ENCODE results near the gene NXF1. TPM values are rescaled to one million over a fixed set of nuclear protein-coding genes. Genes with fewer than 3 reads are reported as not detected.
"Not testable (repeated sequence)": the region's sequence is repeated elsewhere in the genome, so short reads cannot be mapped to it uniquely, and the experiment has no call there.

NXF1 gene
- total and polyA plus RNA-seq, 2 donors (not counting 1 experiment from before 2014, with no cell fraction given), result 17.2 to 27.8 TPM

DNA sequence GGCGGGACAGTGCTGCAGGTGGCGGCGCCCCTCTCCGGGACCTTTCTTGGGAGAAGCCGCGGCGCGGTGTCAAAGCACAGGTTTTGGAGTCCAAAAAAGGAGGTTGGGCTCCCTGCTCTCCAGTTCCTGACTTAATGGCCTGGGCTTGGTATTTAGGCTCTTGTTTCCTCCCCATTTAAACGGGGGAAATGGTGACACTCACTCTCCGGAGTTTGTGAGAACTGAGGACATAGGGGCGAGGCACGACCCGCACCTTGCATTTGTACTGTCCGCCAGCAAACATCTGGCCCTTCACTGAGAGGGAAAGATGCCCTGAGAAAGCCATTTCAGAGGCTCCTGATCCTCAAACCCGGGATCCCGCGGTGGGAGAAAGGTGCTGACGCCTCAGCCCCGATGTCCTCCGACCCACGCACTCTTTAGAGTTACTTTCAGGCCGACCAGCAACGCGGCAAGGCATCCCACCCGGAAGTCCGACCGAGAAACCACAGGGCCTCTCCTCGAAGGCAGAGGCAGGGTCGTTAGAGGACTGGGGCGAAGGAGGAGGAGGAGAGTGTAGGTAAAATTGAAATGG lies 37.0 kb upstream of the NXF1 start:
- peaks cover 18% of the 10 kb centered on the region for H3K79me2 ChIP-seq (ENCODE audit: control insufficient read depth, insufficient read depth, low read length)
- peak overlapping the region; percentile 0 to 49 (median 22) for H3K4me3 ChIP-seq (replicated peaks in 1 of 4; ENCODE audit: control extremely low read depth in 1 of 4, insufficient read depth in 1 of 4, low read depth in 3 of 4, low read length in 4 of 4)
- H3K27me3 ChIP-seq (ENCODE audit: control insufficient read depth, insufficient read depth, low read length), result no peaks in the 10 kb centered on the region
- H3K4me1 ChIP-seq (ENCODE audit: control insufficient read depth, extremely low read depth, insufficient read depth, low read length), result peaks cover 5% of the 10 kb centered on the region
- H3K9ac ChIP-seq (ENCODE audit: insufficient read depth, low read length), result peak overlapping the region; percentile 74
- no peaks in the 10 kb centered on the region for H4K20me1 ChIP-seq (ENCODE audit: control insufficient read depth, extremely low read depth, insufficient read depth, low read length)
- H3K9me3 ChIP-seq (ENCODE audit: control insufficient read depth, insufficient read depth, low read depth, low read length), result no peaks in the 10 kb centered on the region
- peak; percentile 22 to 27 for DNase-seq (ENCODE audit: low read depth in 2 of 2)
- TF ChIP-seq, protein P1, sequence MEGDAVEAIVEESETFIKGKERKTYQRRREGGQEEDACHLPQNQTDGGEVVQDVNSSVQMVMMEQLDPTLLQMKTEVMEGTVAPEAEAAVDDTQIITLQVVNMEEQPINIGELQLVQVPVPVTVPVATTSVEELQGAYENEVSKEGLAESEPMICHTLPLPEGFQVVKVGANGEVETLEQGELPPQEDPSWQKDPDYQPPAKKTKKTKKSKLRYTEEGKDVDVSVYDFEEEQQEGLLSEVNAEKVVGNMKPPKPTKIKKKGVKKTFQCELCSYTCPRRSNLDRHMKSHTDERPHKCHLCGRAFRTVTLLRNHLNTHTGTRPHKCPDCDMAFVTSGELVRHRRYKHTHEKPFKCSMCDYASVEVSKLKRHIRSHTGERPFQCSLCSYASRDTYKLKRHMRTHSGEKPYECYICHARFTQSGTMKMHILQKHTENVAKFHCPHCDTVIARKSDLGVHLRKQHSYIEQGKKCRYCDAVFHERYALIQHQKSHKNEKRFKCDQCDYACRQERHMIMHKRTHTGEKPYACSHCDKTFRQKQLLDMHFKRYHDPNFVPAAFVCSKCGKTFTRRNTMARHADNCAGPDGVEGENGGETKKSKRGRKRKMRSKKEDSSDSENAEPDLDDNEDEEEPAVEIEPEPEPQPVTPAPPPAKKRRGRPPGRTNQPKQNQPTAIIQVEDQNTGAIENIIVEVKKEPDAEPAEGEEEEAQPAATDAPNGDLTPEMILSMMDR (conservative IDR thresholded peaks at IDR 0.05 in 1 of 2, IDR thresholded peaks at IDR 0.05 in 1 of 2; ENCODE audit: low read depth in 1 of 2, low read length in 2 of 2), result no peak
- TF ChIP-seq EZH2 (IDR thresholded peaks at IDR 0.05; ENCODE audit: low read length, missing control alignments), result no peak
- H2AFZ ChIP-seq (ENCODE audit: low read length), result peak overlapping the region; percentile 56
- peak overlapping the region; percentile 72 for H3K4me2 ChIP-seq (ENCODE audit: extremely low read depth, insufficient read depth, low read length)
- peak overlapping the region; percentile 97 for H3K27ac ChIP-seq (ENCODE audit: insufficient read depth, low read length)
- H3K36me3 ChIP-seq (ENCODE audit: control insufficient read depth, insufficient read depth, low read length), result no peaks in the 10 kb centered on the region

DNA sequence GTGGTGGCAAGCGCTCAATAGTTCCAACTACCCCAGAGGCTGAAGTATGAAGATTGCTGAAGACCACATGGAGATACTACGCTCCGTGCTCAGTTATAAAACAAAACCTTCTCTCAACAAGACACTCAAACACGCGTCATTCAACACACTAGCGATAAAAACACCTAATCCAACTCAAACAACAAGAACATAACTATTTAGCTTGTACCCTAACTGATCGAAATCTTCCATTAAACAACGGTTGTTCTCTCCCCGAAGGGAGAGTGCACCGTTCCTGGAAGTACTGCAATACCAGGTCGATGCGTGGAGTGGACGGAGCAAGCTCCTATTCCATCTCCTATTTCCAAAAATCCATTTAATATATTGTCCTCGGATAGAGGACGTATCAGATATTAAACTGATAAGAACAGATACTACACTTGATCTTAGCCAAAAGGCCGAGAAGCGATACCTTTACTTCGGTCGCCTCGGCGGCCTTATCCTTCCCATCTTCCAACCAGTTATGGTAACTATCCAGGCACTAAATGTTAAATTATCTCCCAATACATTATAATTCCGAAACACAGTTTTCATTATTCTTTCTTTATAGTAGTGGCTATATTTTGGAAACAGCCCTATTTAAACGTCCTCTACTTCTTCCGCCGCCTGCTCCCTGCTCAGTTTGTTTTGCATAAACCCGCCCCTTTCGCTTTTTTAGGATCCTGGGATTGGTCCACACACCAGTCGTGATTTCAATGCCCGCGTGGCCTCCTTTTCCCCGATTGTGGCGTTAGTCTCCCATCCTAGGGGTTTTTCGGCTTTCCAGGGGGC lies 36.3 kb upstream of the NXF1 start:
- Histone ChIP-seq H3K4me2 (ENCODE audit: extremely low read depth, insufficient read depth, low read length) (peak overlapping the region; percentile 72), H2AFZ (ENCODE audit: low read length) (no peak overlapping the region), H3K9ac (ENCODE audit: insufficient read depth, low read length) (peak overlapping the region; percentile 74), H3K4me1 (ENCODE audit: control insufficient read depth, extremely low read depth, insufficient read depth, low read length) (peaks cover 5% of the 10 kb centered on the region), H4K20me1 (ENCODE audit: control insufficient read depth, extremely low read depth, insufficient read depth, low read length) (no peaks in the 10 kb centered on the region), H3K9me3 (ENCODE audit: control insufficient read depth, insufficient read depth, low read depth, low read length) (no peaks in the 10 kb centered on the region), H3K27ac (ENCODE audit: insufficient read depth, low read length) (peak overlapping the region; percentile 97), H3K36me3 (ENCODE audit: control insufficient read depth, insufficient read depth, low read length) (peaks cover under 1% of the 10 kb centered on the region), H3K27me3 (ENCODE audit: control insufficient read depth, insufficient read depth, low read length) (no peaks in the 10 kb centered on the region), H3K4me3 (replicated peaks in 1 of 4; ENCODE audit: control extremely low read depth in 1 of 4, insufficient read depth in 1 of 4, low read depth in 3 of 4, low read length in 4 of 4) (peak overlapping the region; percentile 0 to 93 (median 25)), H3K79me2 (ENCODE audit: control insufficient read depth, insufficient read depth, low read length) (peaks cover 18% of the 10 kb centered on the region)
- peak; percentile 100 for DNase-seq (ENCODE audit: low read depth in 2 of 2)
- no peak for TF ChIP-seq EZH2 (IDR thresholded peaks at IDR 0.05; ENCODE audit: low read length, missing control alignments)
- TF ChIP-seq, protein P1 (conservative IDR thresholded peaks at IDR 0.05 in 1 of 2, IDR thresholded peaks at IDR 0.05 in 1 of 2; ENCODE audit: low read depth in 1 of 2, low read length in 2 of 2), result no peak

DNA sequence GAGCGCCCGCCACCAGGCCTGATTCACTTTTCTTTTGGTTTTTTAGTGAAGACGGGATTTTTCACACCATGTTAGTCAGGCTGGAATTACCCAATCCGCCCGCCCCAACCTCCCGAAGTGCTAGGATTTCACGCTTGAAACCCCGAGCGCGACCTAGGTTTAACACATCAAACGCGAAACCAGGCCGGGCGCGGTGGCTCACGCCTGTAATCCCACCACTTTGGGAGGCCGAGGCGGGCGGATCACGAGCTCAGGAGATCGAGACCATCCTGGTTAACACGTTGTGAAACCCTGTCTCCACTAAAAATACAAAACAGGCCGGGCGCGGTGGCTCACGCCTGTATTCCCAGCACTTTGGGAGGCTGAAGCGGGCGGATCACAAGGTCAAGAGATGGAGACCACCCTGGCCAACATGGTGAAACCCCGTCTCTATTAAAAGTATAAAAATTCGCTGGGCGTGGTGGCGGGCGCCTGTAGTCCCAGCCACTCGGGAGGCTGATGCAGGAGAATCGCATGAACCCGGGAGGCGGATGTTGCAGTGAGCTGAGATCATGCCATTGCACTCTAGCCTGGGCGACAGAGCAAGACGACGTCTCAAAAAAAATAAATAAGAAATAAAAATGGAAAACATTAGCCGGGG lies 35.6 kb upstream of the NXF1 start:
- not testable (repeated sequence) for H3K36me3 ChIP-seq (ENCODE audit: control insufficient read depth, insufficient read depth, low read length); H4K20me1 ChIP-seq (ENCODE audit: control insufficient read depth, extremely low read depth, insufficient read depth, low read length); H3K4me1 ChIP-seq (ENCODE audit: control insufficient read depth, extremely low read depth, insufficient read depth, low read length); H3K27me3 ChIP-seq (ENCODE audit: control insufficient read depth, insufficient read depth, low read length); H2AFZ ChIP-seq (ENCODE audit: low read length); H3K9me3 ChIP-seq (ENCODE audit: control insufficient read depth, insufficient read depth, low read depth, low read length)
- peaks cover 20% of the 10 kb centered on the region for H3K79me2 ChIP-seq (ENCODE audit: control insufficient read depth, insufficient read depth, low read length)
- DNase-seq (ENCODE audit: low read depth in 2 of 2), result peak in 1 of 2 donors; percentile 69
- H3K4me3 ChIP-seq (replicated peaks in 1 of 4; ENCODE audit: control extremely low read depth in 1 of 4, insufficient read depth in 1 of 4, low read depth in 3 of 4, low read length in 4 of 4), result peak overlapping the region; percentile 9 to 94 (median 53)
- peak overlapping the region; percentile 21 for H3K9ac ChIP-seq (ENCODE audit: insufficient read depth, low read length)
- H3K27ac ChIP-seq (ENCODE audit: insufficient read depth, low read length), result peak overlapping the region; percentile 79
- peak overlapping the region; percentile 59 for H3K4me2 ChIP-seq (ENCODE audit: extremely low read depth, insufficient read depth, low read length)
